CD4-positive, alpha-beta T cell (primary cell): ENCODE data around the gene RBX1. TPM values are rescaled to one million over a fixed set of nuclear protein-coding genes. Genes with fewer than 3 reads are reported as not detected.
A peak's percentile ranks its signal among the peaks of the same experiment; 100 is the strongest.

Source experiments
- ATAC-seq: fragments of 200-7000 bp; cut with Tn5 transposase; one replicate; pipeline ENCODE4 v1.10.0; 2022; ENCODE audit warnings: mild to moderate bottlenecking; ENCODE audit not compliant: poor library complexity
- CTCF ChIA-PET: fragments of 350-600 bp; sonication (Branson Sonifier 250); formaldehyde crosslinking; loops from one replicate; lab custom pipeline; 2021; ENCODE audit warnings: antibody characterized with exemption, inconsistent platforms; lab: Charles Lee
- POLR2A ChIA-PET: fragments of 350-600 bp; sonication (Branson Sonifier 250); formaldehyde crosslinking; loops from one replicate; lab custom pipeline; 2021; ENCODE audit warnings: antibody characterized with exemption, inconsistent platforms; lab: Charles Lee
- DNase-seq, 14 experiments: peaks; one replicate each; pipeline ENCODE4 v3.0.0-alpha.2; 2013 to 2020; ENCODE audit warnings: mixed read lengths in 2 of 14
- H3K27ac ChIP-seq, 2 donors: one replicate each; pipeline versions ENCODE4 v1.5.1 to v1.7.0; 2013; ENCODE audit warnings: low read length in 2 of 2, low read depth in 1 of 2, mild to moderate bottlenecking in 1 of 2
- H3K27me3 ChIP-seq, 2 experiments: 1 replicate in 1 of 2; 2 replicates in 1 of 2; pipeline versions ENCODE4 v1.6.1 to v1.7.0; 2013; ENCODE audit warnings: low read length in 2 of 2, control low read depth in 1 of 2, mild to moderate bottlenecking in 1 of 2, moderate library complexity in 1 of 2; ENCODE audit not compliant: insufficient read depth in 2 of 2, control insufficient read depth in 1 of 2
- H3K36me3 ChIP-seq: one replicate; pipeline ENCODE4 v1.6.1; 2013; ENCODE audit warnings: low read length, control low read depth; ENCODE audit not compliant: insufficient read depth
- H3K4me1 ChIP-seq: one replicate; pipeline ENCODE4 v1.6.1; 2013; ENCODE audit warnings: low read length, control low read depth; ENCODE audit not compliant: insufficient read depth
- H3K4me3 ChIP-seq: one replicate; pipeline ENCODE4 v1.5.1; 2013; ENCODE audit warnings: mild to moderate bottlenecking, low read length, moderate library complexity
- H3K9me3 ChIP-seq, 2 experiments: 1 replicate in 1 of 2; 2 replicates in 1 of 2; pipeline versions ENCODE4 v1.6.1 to v1.7.0; 2013; ENCODE audit warnings: low read length in 2 of 2, mild to moderate bottlenecking in 2 of 2, control low read depth in 1 of 2, moderate library complexity in 1 of 2; ENCODE audit not compliant: control insufficient read depth in 1 of 2, insufficient read depth in 1 of 2
- H3K27ac Mint-ChIP-seq: one replicate; pipeline ENCODE4 v1.8.0; 2020; ENCODE audit warnings: mixed read lengths
- H3K27me3 Mint-ChIP-seq: one replicate; pipeline ENCODE4 v1.8.0; 2021; ENCODE audit warnings: mixed read lengths
- H3K36me3 Mint-ChIP-seq: one replicate; pipeline ENCODE4 v1.8.0; 2021; ENCODE audit warnings: low read depth, mixed read lengths
- H3K4me1 Mint-ChIP-seq: one replicate; pipeline ENCODE4 v1.8.0; 2021; ENCODE audit warnings: low read depth, mixed read lengths
- H3K4me3 Mint-ChIP-seq: one replicate; pipeline ENCODE4 v1.8.0; 2020; ENCODE audit warnings: mild to moderate bottlenecking, mixed read lengths
- H3K9me3 Mint-ChIP-seq: one replicate; pipeline ENCODE4 v1.8.0; 2020; ENCODE audit warnings: mixed read lengths
- intact Hi-C, 2 experiments: fragments of 100-400 bp; cut with DNase I in 1 of 2; cut with micrococcal nuclease in 1 of 2; formaldehyde crosslinking; loops; one replicate each; pipeline versions ENCODE4 v1.15.1 to v1.9.0; 2023 to 2025; cut with DNase I, micrococcal nuclease
- total RNA-seq, 174 experiments: library from RNA in 2 of 174; stranded (reverse) in 2 of 174; gene quantifications; one replicate each; pipeline ENCODE4 v1.2.3 and lab custom pipeline; 2021 to 2026
- TF ChIP-seq, protein P1 (sequence below): fragments of 200-600 bp; IDR thresholded peaks from one replicate; pipeline ENCODE4 v1.8.0; 2022; ENCODE audit warnings: antibody characterized with exemption, mild to moderate bottlenecking

RBX1 gene
- total RNA-seq, 2 experiments from 2014 or later, result 19.8 to 21.6 TPM

GRCh38 chr22:40920526-40920925 is 30.7 kb upstream of the RBX1 start:
- DNase-seq (no peak), ATAC-seq (no peak)
- ChIA-PET CTCF (interaction anchor here (3.9 kb wide), 1 partner anchor 317 kb away, joined by 49 read pairs; no protein-coding TSS in a partner anchor), POLR2A (interaction anchor here (1.0 kb wide), 1 partner anchor 317 kb away, joined by 3 read pairs; no protein-coding TSS in a partner anchor)
- no peaks in the 10 kb centered on the region for H3K27me3 Mint-ChIP-seq
- no peak overlapping the region for H3K4me3 ChIP-seq
- no peak overlapping the region for H3K27ac Mint-ChIP-seq
- no peak overlapping the region for H3K4me3 Mint-ChIP-seq
- no peaks in the 10 kb centered on the region for H3K9me3 ChIP-seq
- H3K27me3 ChIP-seq, result no peaks in the 10 kb centered on the region
- no peaks in the 10 kb centered on the region for H3K9me3 Mint-ChIP-seq
- H3K36me3 Mint-ChIP-seq, result peaks cover 49% of the 10 kb centered on the region
- H3K27ac ChIP-seq, result no peak overlapping the region
- intact Hi-C loops, result loop anchor here (5.0 to 10.0 kb wide), 3 partner anchors 202 to 604 kb away; no protein-coding TSS in a partner anchor
- TF ChIP-seq, protein P1, sequence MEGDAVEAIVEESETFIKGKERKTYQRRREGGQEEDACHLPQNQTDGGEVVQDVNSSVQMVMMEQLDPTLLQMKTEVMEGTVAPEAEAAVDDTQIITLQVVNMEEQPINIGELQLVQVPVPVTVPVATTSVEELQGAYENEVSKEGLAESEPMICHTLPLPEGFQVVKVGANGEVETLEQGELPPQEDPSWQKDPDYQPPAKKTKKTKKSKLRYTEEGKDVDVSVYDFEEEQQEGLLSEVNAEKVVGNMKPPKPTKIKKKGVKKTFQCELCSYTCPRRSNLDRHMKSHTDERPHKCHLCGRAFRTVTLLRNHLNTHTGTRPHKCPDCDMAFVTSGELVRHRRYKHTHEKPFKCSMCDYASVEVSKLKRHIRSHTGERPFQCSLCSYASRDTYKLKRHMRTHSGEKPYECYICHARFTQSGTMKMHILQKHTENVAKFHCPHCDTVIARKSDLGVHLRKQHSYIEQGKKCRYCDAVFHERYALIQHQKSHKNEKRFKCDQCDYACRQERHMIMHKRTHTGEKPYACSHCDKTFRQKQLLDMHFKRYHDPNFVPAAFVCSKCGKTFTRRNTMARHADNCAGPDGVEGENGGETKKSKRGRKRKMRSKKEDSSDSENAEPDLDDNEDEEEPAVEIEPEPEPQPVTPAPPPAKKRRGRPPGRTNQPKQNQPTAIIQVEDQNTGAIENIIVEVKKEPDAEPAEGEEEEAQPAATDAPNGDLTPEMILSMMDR, result no peak
- H3K36me3 ChIP-seq, result peaks cover 26% of the 10 kb centered on the region
- peaks cover 5% of the 10 kb centered on the region for H3K4me1 Mint-ChIP-seq
- H3K4me1 ChIP-seq, result peaks cover 3% of the 10 kb centered on the region

DNA sequence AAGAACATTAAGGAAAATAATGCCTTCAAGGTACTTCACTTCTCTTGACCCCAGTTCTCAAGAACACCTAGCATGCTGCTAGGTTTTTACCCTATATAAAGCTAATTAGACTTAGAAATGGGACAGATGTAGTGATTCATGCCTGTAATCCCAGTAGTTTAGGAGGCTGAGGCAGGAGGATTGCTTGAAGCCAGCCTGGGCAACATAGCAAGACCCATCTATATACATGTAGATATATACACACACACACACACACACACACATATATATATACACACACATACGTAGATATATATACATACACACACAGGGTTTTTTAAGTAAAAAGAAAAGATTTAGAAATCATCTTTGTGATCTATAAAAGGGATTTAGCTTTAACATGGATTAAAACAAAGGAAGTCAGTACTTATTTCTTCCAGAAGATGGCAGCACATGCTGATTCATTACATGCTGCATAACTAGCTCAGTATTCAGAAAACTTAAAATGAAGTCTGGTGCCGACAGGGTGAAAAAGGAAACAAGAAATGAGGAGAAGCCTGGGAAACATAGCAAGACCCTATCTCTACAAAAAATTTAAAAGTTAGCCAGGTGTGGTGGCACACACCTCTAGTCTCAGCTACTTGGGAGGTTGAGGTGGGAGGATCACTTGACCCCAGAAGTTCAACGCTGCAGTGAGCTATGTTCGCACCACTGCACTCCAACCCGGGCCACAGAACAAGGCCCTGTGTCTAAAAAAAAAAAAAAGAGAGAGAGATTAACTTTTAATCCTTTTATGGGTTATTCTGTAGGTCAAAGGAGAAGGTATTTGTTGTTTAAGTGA is 28.5 kb upstream of the RBX1 start:
- Mint-ChIP-seq H3K27ac (no peak overlapping the region), H3K27me3 (no peaks in the 10 kb centered on the region), H3K4me1 (peaks cover 5% of the 10 kb centered on the region), H3K36me3 (peaks cover 48% of the 10 kb centered on the region), H3K4me3 (peak overlapping the region; percentile 0), H3K9me3 (no peaks in the 10 kb centered on the region)
- H3K36me3 ChIP-seq, result peaks cover 35% of the 10 kb centered on the region
- peaks cover 3% of the 10 kb centered on the region for H3K4me1 ChIP-seq
- CTCF ChIA-PET, result interaction anchor here (0.6 to 3.9 kb wide), 24 partner anchors 9 to 660 kb away, joined by 3 to 49 read pairs (median 4); partner anchors contain the start of genes EP300, RBX1, ST13 and XPNPEP3
- TF ChIP-seq, protein P1, result peak; percentile 78
- no peak overlapping the region for H3K27ac ChIP-seq
- intact Hi-C loops, result loop anchor here (1.0 to 10.0 kb wide), 7 partner anchors 28 to 602 kb away; partner anchors contain the start of gene RBX1 (in 2 of the 2)
- H3K27me3 ChIP-seq, result no peaks in the 10 kb centered on the region
- DNase-seq (peak in 6 of 14 experiments; percentile 1 to 84 (median 46)), ATAC-seq (peak; percentile 98)
- POLR2A ChIA-PET, result interaction anchor here (0.6 to 2.8 kb wide), 15 partner anchors 14 to 364 kb away, joined by 3 to 39 read pairs (median 6); partner anchors contain the start of genes EP300, RANGAP1 and RBX1
- H3K9me3 ChIP-seq, result no peaks in the 10 kb centered on the region
- no peak overlapping the region for H3K4me3 ChIP-seq

- intact Hi-C loops, result loop anchor here (10.0 kb wide), 2 partner anchors 576 to 596 kb away; no protein-coding TSS in a partner anchor
These were observed 22.5 kb upstream of the RBX1 start for GRCh38 chr22:40928657-40929056.

More at GRCh38 chr22:40928657-40929056, 22.5 kb upstream of the RBX1 start:
- Mint-ChIP-seq H3K4me3 (no peak overlapping the region), H3K4me1 (no peaks in the 10 kb centered on the region), H3K27ac (no peak overlapping the region), H3K36me3 (peaks cover 62% of the 10 kb centered on the region), H3K9me3 (no peaks in the 10 kb centered on the region), H3K27me3 (no peaks in the 10 kb centered on the region)
- H3K4me3 ChIP-seq, result no peak overlapping the region
- ATAC-seq (no peak), DNase-seq (no peak)
- no peak overlapping the region for H3K27ac ChIP-seq
- POLR2A ChIA-PET, result interaction anchor here (0.7 to 1.7 kb wide), 3 partner anchors 23 to 358 kb away, joined by 3 to 5 read pairs (median 4); partner anchors contain the start of genes EP300 and RANGAP1
- CTCF ChIA-PET, result interaction anchor here (0.6 to 0.7 kb wide), 3 partner anchors 101 to 309 kb away, joined by 3 to 4 read pairs (median 3); no protein-coding TSS in a partner anchor
- TF ChIP-seq, protein P1, result no peak
- H3K36me3 ChIP-seq, result peaks cover 41% of the 10 kb centered on the region
- H3K4me1 ChIP-seq, result no peaks in the 10 kb centered on the region
- no peaks in the 10 kb centered on the region for H3K9me3 ChIP-seq
- H3K27me3 ChIP-seq, result no peaks in the 10 kb centered on the region
